ENCODE measurements around the gene RNASEH1. TPM values are rescaled to one million over a fixed set of nuclear protein-coding genes. Genes with fewer than 3 reads are reported as not detected.

Gene RNASEH1
- total RNA-seq, 1 experiment from 2014 or later: 42.0 TPM

DNA sequence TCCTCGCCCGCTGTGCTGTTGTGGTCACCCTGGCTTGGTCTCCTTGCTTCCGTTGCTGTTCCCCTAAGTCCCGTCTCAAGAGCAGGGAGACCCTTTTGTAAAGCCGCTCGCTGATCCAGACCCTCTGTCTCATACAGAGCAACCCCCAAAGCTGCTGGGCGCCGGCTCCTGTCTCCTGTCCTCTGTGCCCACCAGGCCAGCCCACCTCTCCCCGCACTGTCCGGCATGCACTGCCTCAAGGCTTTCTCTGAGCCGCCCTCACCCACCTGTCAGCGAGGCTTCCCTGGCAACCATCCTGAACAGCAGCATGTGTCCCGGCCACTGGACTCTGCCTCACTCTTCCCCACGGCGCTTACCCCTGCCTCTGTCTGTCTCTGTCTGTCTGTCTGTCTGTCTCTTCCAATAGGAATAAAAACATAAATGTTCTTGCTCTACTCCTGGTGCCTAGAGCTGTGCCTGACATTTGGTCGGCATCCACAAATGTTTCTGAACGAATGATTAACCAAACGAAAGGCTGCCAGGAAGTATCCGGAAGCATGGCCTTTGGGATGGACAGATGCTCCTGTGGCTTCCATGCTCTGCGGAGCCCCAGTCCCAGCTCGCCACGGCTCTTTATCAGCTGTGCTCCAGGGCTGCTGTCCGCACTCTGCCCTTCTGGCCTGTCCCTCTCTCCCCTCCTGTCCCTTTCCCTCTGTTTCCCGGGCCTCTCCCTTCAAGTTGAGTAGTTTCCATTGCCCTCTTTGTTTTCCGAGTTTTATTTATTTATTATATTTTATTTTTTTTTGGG, 44.6 kb upstream of the RNASEH1 start:
- no peak overlapping the region for H3K4me3 Mint-ChIP-seq
- H4K5ac ChIP-seq (ENCODE audit: insufficient read length, low read depth, low read length): no peak overlapping the region
- peaks cover 0 to 13% of the 10 kb centered on the region in 2 experiments; a peak in 2 of 4 replicates for H3K4me1 Mint-ChIP-seq
- no peak overlapping the region for H2AK5ac ChIP-seq (ENCODE audit: insufficient read length, low read length)
- H3K36me3 Mint-ChIP-seq (ENCODE audit: insufficient read depth in 1 of 3, low read depth in 3 of 3): no peaks in the 10 kb centered on the region
- no peaks in the 10 kb centered on the region for H4K20me1 ChIP-seq (ENCODE audit: control insufficient read depth, insufficient read depth, insufficient read length)
- H3K14ac ChIP-seq (ENCODE audit: insufficient read depth, low read length): no peak overlapping the region; the same call in 1 of the 2 replicates
- H2BK20ac ChIP-seq (ENCODE audit: low read depth, low read length, poor library complexity, severe bottlenecking): no peak overlapping the region
- H3K9me3 Mint-ChIP-seq: no peaks in the 10 kb centered on the region; a peak in 1 of 5 replicates
- no peak for DNase-seq
- no peak overlapping the region for H4K8ac ChIP-seq (replicated peaks; ENCODE audit: insufficient read length, low read depth, low read length)
- H3K18ac ChIP-seq (ENCODE audit: insufficient read length, low read depth, low read length): no peak overlapping the region
- peaks cover 3% of the 10 kb centered on the region for H3K27me3 Mint-ChIP-seq (ENCODE audit: low read depth)
- H3K23me2 ChIP-seq (ENCODE audit: insufficient read length, low read depth, low read length, poor library complexity, severe bottlenecking): no peaks in the 10 kb centered on the region
- H4K91ac ChIP-seq (ENCODE audit: insufficient read length, low read depth, low read length): no peak overlapping the region
- H3K79me1 ChIP-seq (ENCODE audit: insufficient read depth, low read depth, low read length, poor library complexity, severe bottlenecking): no peaks in the 10 kb centered on the region
- no peak overlapping the region for H3K9ac ChIP-seq (ENCODE audit: extremely low read depth, insufficient read length, low read length)
- TF ChIP-seq CTCF (conservative IDR thresholded peaks at IDR 0.05): no peak
- no peak overlapping the region for H2AFZ ChIP-seq (ENCODE audit: low read length)
- no peak overlapping the region for H2BK12ac ChIP-seq (ENCODE audit: insufficient read length, low read depth, low read length)
- H3K4me1 ChIP-seq (ENCODE audit: insufficient read depth, low read length): no peaks in the 10 kb centered on the region
- H3K23ac ChIP-seq (ENCODE audit: insufficient read length, low read depth, low read length): no peak overlapping the region
- no peak overlapping the region for H2BK120ac ChIP-seq (ENCODE audit: low read depth, low read length, poor library complexity, severe bottlenecking)
- no peak overlapping the region for H3K4ac ChIP-seq (ENCODE audit: low read depth, low read length)
- no peaks in the 10 kb centered on the region for H3K27me3 ChIP-seq (ENCODE audit: insufficient read depth, low read length)
- H3K9me3 ChIP-seq (ENCODE audit: control insufficient read depth, low read depth, low read length): no peaks in the 10 kb centered on the region
- no peaks in the 10 kb centered on the region for H3K79me2 ChIP-seq (ENCODE audit: insufficient read depth, low read length)
- H3K4me2 ChIP-seq (ENCODE audit: insufficient read depth, insufficient read length, low read length): no peak overlapping the region
- no peak overlapping the region for H2BK5ac ChIP-seq (ENCODE audit: insufficient read length, low read length)
- H3K27ac ChIP-seq (ENCODE audit: insufficient read length, low read depth, low read length): no peak overlapping the region
- H2BK15ac ChIP-seq (ENCODE audit: low read depth, low read length): no peak overlapping the region
- WGBS (ENCODE audit: extremely low coverage, insufficient read length, low lambda C conversion rate): no CpG with 5 or more reads among the region's 25 CpGs
- H3T11ph ChIP-seq (ENCODE audit: low read length): no peak overlapping the region
- no peak overlapping the region; a peak in 1 of 7 replicates for H3K27ac Mint-ChIP-seq
- H3K56ac ChIP-seq (ENCODE audit: insufficient read length, low read depth, low read length): no peak overlapping the region
